H1 (cell line): Measurements from ENCODE around the gene MPPED2.

Experiments
- BRCA1 ChIP-seq: IDR thresholded peaks from 2 replicates; pipeline ENCODE4 v1.6.1; 2012; ENCODE audit warnings: low read depth, low read length, improper control_type of control experiment
- CTCF ChIP-seq, 3 experiments: IDR thresholded peaks; 1 replicate in 2 of 3; 2 replicates in 1 of 3; pipeline versions ENCODE4 v1.5.1 to v1.6.1; 2011; ENCODE audit warnings: low read length in 3 of 3, mild to moderate bottlenecking in 3 of 3, inconsistent platforms in 2 of 3, low read depth in 1 of 3, moderate library complexity in 1 of 3; ENCODE audit not compliant: insufficient read depth in 1 of 3; ENCODE audit errors: control extremely low read depth in 1 of 3

GRCh38 chr11:30545507-30545906 lies 40.6 kb downstream of the MPPED2 start:
- TF ChIP-seq BRCA1, result no peak
- TF ChIP-seq CTCF (IDR thresholded peaks at IDR 0.05; ENCODE audit: control extremely low read depth in 1 of 3, insufficient read depth in 1 of 3, low read depth in 1 of 3, low read length in 3 of 3), result no peak
